ENCODE data around the gene LRIT2.

DNA sequence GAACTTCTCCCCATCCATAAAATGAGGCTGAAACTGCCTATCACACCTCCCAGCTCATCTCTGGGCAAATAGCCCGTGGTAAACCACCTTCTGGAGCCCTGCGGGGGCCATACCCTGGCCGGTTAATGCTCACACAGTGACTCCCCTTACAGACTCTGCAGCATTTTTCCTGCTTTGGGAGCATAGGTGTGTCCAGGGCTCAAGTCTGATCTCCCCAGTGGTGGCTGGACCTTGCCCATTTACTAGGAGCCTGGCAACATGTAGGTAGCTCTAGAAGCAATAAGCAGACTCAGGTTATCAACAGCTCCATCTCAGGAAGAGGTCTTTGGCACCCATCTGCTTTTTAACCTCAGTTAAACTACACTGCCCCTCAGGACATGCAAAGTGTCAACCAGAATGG is 36.5 kb downstream of the LRIT2 start:
- no peak for TF ChIP-seq EZH2phosphoT487 (IDR thresholded peaks at IDR 0.05; ENCODE audit: insufficient read depth, low read depth)
- TF ChIP-seq EZH2 (IDR thresholded peaks at IDR 0.05; ENCODE audit: insufficient read depth, poor library complexity, severe bottlenecking): no peak

All from GM23248 (cell line).